AG10803 (cell line): ENCODE data around the gene AGTR1.

Experiments
- DNase-seq: peaks from one replicate; pipeline ENCODE4 v3.0.0; 2010; ENCODE audit warnings: low read depth
- H3K4me3 ChIP-seq: 2 replicates; pipeline ENCODE4 v1.5.1; 2011; ENCODE audit warnings: mild to moderate bottlenecking, low read length, control low read depth
- TF ChIP-seq, protein P1 (sequence below): conservative IDR thresholded peaks from 2 replicates; pipeline ENCODE4 v1.5.1; 2011; ENCODE audit warnings: mild to moderate bottlenecking, low read length, control low read depth, inconsistent platforms

The AGTR1 gene

DNA sequence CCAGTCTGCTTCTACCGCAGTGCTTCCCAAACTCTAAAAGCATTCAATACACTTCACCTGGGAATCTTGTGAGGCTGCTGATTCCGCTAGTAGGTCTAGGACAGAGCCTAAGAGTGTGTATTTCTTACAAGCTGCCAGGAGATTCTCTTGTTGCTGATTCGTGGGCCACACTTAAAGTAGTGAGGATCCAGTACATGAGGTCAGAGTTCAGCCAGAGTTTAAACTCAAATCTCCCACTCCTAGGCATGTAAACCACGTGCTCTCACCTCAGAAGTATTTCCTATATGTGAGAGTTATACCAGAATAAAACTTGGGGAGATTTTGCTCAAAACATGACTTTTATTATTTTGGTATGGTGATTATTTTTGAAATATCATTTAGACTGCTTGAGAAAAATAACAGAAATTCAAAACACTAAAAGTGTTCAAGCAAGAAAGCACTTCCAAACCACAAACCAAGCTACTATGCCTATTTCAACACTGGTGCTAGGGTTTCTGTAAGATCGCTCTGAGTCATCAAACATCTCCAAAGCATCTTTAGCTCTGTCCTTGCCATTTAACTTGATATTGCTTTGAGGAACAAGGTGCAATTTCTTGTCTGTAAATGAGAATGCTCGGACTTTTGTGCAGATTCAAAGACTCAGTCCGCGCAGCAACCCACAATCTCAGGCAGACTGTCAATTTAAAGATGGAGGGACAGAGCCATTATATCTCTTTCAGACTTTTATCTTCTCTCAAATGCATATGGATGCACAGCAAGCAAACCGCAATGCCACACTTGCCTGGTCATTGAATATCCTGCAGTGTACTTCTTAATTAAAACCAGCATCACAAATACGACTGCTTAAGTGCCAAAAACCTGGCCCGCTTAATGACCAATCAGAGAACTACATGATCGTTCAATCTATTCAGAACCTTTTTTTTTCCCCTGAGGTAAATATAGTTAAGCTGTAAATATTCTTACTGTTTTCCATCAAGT, 59.8 kb downstream of the AGTR1 start:
- peak; percentile 91 for DNase-seq
- H3K4me3 ChIP-seq = no peak overlapping the region

DNA sequence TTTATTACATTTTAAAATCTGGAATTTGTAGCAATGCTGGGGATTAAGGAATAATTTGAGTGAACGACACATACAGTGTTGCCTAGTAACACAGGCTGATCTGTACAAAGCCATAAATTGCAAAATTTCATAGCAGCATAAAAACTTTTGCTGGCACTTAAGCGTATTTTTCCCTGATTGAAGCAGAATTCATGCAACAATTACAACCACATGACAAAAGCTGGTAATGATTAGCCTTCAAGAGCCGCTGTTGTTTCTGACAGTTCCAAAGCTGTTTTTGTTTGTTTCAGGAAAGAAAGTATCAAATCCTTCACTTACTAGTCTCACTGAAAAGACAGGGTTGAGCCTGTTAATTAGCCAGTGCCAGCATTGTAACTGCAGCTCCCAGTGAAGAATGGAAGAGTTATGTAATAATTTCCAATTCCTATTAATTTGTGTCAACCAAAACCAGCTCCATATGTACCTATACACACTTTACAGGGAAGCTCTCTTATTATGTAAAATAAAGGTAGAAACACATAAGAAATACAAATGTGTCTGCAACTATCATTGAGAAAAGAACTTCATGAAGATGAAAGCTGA, 60.7 kb downstream of the AGTR1 start:
- peak; percentile 43 for DNase-seq
- TF ChIP-seq, protein P1, sequence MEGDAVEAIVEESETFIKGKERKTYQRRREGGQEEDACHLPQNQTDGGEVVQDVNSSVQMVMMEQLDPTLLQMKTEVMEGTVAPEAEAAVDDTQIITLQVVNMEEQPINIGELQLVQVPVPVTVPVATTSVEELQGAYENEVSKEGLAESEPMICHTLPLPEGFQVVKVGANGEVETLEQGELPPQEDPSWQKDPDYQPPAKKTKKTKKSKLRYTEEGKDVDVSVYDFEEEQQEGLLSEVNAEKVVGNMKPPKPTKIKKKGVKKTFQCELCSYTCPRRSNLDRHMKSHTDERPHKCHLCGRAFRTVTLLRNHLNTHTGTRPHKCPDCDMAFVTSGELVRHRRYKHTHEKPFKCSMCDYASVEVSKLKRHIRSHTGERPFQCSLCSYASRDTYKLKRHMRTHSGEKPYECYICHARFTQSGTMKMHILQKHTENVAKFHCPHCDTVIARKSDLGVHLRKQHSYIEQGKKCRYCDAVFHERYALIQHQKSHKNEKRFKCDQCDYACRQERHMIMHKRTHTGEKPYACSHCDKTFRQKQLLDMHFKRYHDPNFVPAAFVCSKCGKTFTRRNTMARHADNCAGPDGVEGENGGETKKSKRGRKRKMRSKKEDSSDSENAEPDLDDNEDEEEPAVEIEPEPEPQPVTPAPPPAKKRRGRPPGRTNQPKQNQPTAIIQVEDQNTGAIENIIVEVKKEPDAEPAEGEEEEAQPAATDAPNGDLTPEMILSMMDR = no peak

More for the DNA sequence above, 59.8 kb downstream of the AGTR1 start:
- TF ChIP-seq, protein P1 = no peak

DNA sequence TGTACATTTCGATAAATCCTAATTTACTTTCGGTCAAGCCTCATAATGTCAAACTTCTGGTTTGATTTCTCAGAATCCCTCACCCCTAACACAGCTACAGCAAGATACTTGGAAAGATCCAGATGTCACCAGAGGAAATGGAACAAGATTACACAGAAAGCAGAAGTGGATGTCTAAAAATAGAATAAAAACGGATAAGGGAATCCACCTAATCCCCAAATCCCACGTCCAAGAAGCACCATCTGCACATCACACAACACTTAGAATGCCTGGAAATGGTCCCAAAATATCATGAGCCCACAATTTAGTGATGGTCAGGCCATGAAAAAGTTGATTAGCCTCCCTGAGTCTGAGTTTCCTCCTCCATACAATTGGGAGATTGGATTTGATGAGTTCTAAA, 61.7 kb downstream of the AGTR1 start:
- no peak overlapping the region for H3K4me3 ChIP-seq
- no peak for DNase-seq
- TF ChIP-seq, protein P1 = no peak

More for the DNA sequence above, 60.7 kb downstream of the AGTR1 start:
- H3K4me3 ChIP-seq = no peak overlapping the region

DNA sequence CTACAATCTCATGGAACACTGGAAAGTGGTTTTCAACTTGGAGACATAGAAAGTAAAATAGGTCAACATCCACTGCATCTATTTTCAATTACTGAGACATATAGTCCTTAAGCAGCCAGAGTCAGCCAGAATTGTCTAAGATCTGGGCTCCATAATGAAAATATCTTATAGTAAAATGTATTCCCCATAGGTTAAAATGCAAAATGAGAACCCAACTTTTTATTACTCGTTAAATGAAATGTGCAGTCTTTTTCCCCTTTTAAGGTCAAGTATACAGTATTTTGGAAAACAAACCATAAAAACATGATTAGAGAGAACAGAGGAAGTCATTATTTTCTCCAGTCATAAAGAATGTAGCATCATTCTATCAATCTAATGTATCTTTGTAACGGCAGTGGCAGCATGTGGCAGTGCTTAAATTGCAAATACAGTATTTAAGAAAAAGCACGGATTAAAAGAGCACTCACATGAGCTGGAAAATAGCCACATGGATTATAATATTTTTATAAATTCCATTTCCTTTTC, 65.5 kb downstream of the AGTR1 start:
- DNase-seq = no peak
- H3K4me3 ChIP-seq = no peak overlapping the region
- TF ChIP-seq, protein P1 = no peak

DNA sequence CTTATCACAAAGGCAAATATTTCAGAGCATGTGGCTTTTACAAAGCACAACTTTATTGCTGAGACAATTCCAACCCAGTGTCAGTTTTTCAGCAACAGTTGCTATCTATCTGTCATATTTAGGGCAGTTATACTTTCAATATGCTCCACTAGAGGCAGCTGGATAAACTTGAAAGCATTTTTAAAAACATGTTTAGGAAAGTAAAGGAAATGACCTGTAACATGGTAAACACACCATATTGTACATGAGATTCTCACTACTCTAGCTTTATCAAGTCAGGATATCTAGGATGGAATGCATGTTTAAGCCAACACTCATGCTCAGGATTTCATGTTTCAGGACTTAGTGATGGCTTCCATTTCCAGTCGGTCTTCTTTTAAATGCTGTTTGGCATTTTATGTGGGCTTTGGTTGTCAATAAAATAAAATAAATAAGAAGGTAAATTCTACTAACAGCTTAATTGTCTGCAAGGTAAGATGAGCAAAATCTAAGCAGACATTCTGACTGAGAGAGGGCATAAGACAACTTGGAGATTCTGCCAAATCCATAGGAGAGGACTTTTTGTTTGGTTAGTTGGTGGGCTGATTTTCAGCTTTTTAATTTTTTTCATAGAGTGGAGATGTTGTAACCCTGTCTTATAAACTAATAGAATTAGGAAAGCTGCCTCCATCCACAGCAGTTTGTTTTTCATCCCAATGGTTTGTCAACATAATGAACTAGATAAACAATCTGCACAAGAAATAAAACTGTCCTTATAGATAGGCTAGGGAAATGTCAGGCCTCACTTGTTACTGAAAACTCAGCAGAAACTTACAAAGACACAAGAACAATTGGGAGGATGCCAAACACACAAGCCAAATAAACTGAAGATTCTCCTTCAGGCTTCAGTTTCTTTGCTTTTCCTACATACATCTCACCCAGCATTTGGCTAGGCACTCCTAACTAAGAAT, 66.6 kb downstream of the AGTR1 start:
- H3K4me3 ChIP-seq = no peak overlapping the region
- no peak for DNase-seq
- TF ChIP-seq, protein P1 = no peak

DNA sequence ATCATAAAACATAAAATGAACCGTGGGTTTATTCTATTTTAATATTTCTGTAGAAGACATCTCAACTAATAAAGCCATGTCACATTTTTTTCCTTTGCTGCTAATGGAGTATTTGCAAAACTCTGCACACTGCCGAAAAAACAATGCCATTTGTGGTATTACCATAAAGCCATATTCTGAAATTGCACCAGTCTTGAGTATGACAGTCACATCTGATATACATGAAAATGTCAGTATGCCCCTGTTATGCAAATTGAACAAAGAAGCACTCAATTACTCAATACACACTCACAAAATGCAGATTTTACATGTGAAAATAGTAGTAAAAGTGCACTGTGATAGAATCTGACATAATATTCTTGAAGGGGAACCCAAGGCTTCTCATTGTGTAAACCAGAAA, 74.7 kb downstream of the AGTR1 start:
- no peak for DNase-seq
- TF ChIP-seq, protein P1 = no peak
- H3K4me3 ChIP-seq = no peak overlapping the region
